ENCODE measurements around the gene TMEM176B.

DNA sequence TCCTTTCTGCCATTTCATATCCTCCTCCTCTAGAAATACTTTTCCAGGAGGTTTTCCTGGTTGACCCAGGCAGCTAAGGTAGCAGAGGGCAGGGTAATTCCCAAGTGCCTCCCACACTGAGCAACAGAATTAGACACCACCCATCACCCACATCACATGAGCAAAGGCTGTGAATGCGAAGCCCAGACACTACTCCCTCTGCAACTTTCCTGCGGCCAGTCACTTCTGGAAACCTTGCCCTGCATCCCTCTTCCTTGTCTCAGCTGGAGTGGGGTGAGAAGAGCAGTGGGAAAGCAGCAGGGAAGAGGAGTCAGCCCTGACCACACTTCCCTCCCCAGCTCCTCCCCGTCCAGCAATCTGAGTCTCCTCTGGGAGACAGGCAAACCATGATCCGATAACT lies 15.2 kb downstream of the TMEM176B start:
- TF ChIP-seq, protein P1, sequence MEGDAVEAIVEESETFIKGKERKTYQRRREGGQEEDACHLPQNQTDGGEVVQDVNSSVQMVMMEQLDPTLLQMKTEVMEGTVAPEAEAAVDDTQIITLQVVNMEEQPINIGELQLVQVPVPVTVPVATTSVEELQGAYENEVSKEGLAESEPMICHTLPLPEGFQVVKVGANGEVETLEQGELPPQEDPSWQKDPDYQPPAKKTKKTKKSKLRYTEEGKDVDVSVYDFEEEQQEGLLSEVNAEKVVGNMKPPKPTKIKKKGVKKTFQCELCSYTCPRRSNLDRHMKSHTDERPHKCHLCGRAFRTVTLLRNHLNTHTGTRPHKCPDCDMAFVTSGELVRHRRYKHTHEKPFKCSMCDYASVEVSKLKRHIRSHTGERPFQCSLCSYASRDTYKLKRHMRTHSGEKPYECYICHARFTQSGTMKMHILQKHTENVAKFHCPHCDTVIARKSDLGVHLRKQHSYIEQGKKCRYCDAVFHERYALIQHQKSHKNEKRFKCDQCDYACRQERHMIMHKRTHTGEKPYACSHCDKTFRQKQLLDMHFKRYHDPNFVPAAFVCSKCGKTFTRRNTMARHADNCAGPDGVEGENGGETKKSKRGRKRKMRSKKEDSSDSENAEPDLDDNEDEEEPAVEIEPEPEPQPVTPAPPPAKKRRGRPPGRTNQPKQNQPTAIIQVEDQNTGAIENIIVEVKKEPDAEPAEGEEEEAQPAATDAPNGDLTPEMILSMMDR (IDR thresholded peaks at IDR 0.05; ENCODE audit: low read depth, low read length) = no peak
- no peak for TF ChIP-seq EZH2phosphoT487 (IDR thresholded peaks at IDR 0.05; ENCODE audit: low read depth)
